WTC11 (cell line): Measurements from ENCODE around the gene SORCS2. TPM values are rescaled to one million over a fixed set of nuclear protein-coding genes. Genes with fewer than 3 reads are reported as not detected.

ENCODE experiments used
- ATAC-seq: fragments of 200-7000 bp; cut with Tn5 transposase; 2 replicates; pipeline ENCODE4 v1.10.0; 2021; ENCODE audit warnings: mild to moderate bottlenecking, moderate library complexity
- CTCF ChIA-PET: fragments of 300-600 bp; sonication (Branson Sonifier 250); formaldehyde crosslinking; loops from one replicate; lab custom pipeline; 2021; ENCODE audit warnings: antibody characterized with exemption; lab: Charles Lee
- POLR2A ChIA-PET: fragments of 350-600 bp; sonication (Branson Sonifier 250); formaldehyde crosslinking; loops from one replicate; lab custom pipeline; 2021; ENCODE audit warnings: antibody characterized with exemption; lab: Charles Lee
- DNase-seq: peaks from one replicate; pipeline ENCODE4 v3.0.0; 2021; ENCODE audit warnings: low spot score
- H3K27ac Mint-ChIP-seq: 2 replicates; pipeline ENCODE4 v1.8.0; 2021; ENCODE audit warnings: mixed read lengths
- H3K27me3 Mint-ChIP-seq: 2 replicates; pipeline ENCODE4 v1.8.0; 2021; ENCODE audit warnings: low read depth, mild to moderate bottlenecking, moderate library complexity, mixed read lengths
- H3K36me3 Mint-ChIP-seq: 2 replicates; pipeline ENCODE4 v1.8.0; 2021; ENCODE audit warnings: mixed read lengths
- H3K4me1 Mint-ChIP-seq: 2 replicates; pipeline ENCODE4 v1.8.0; 2022; ENCODE audit warnings: mixed read lengths
- H3K4me3 Mint-ChIP-seq: 2 replicates; pipeline ENCODE4 v1.8.0; 2021; ENCODE audit warnings: mild to moderate bottlenecking, moderate library complexity, mixed read lengths
- H3K9me3 Mint-ChIP-seq: 2 replicates; pipeline ENCODE4 v1.8.0; 2021; ENCODE audit warnings: mixed read lengths
- CBFB ChIP-seq: sonication (generic); formaldehyde crosslinking; IDR thresholded peaks from 2 replicates; pipeline ENCODE4 v1.8.1; 2022; ENCODE audit warnings: mild to moderate bottlenecking, low read depth, missing genetic modification reagents
- ELF4 ChIP-seq: sonication (generic); formaldehyde crosslinking; IDR thresholded peaks from 2 replicates; pipeline ENCODE4 v1.8.1; 2022; ENCODE audit warnings: low read depth, mild to moderate bottlenecking, moderate library complexity, missing genetic modification reagents
- EMX1 ChIP-seq: fragments of 250-450 bp; sonication (Bioruptor Pico); IDR thresholded peaks from 2 replicates; pipeline ENCODE4 v1.8.0; 2021; ENCODE audit warnings: mild to moderate bottlenecking
- FOXK1 ChIP-seq: sonication (generic); formaldehyde crosslinking; IDR thresholded peaks from 2 replicates; pipeline ENCODE4 v1.8.0; 2022; ENCODE audit warnings: mild to moderate bottlenecking, moderate library complexity, missing genetic modification reagents
- FOXP1 ChIP-seq: sonication (generic); formaldehyde crosslinking; IDR thresholded peaks from 2 replicates; pipeline ENCODE4 v1.8.0; 2022; ENCODE audit warnings: missing genetic modification reagents, mild to moderate bottlenecking, moderate library complexity, borderline replicate concordance
- GTF2I ChIP-seq: fragments of 250-450 bp; sonication (Bioruptor Pico); conservative IDR thresholded peaks from 2 replicates; pipeline ENCODE4 v1.4.0; 2021; ENCODE audit warnings: mild to moderate bottlenecking
- IRF2 ChIP-seq: sonication (generic); formaldehyde crosslinking; IDR thresholded peaks from 2 replicates; pipeline ENCODE4 v1.8.0; 2022; ENCODE audit warnings: low read depth, missing genetic modification reagents, borderline replicate concordance
- TEAD4 ChIP-seq: sonication (generic); formaldehyde crosslinking; IDR thresholded peaks from 2 replicates; pipeline ENCODE4 v1.8.0; 2022; ENCODE audit warnings: mild to moderate bottlenecking, missing genetic modification reagents
- ZNF121 ChIP-seq: sonication (generic); formaldehyde crosslinking; IDR thresholded peaks from 2 replicates; pipeline ENCODE4 v1.8.0; 2023; ENCODE audit warnings: missing genetic modification reagents
- ZNF138 ChIP-seq: sonication (generic); formaldehyde crosslinking; conservative IDR thresholded peaks from 2 replicates; pipeline ENCODE4 v1.8.1; 2022; ENCODE audit warnings: mild to moderate bottlenecking, moderate library complexity, missing genetic modification reagents
- ZNF671 ChIP-seq: fragments of 250-450 bp; sonication (Bioruptor Pico); IDR thresholded peaks from 2 replicates; pipeline ENCODE4 v1.8.0; 2021; ENCODE audit warnings: mild to moderate bottlenecking
- total RNA-seq: library from RNA; stranded (reverse); gene quantifications from 3 replicates; pipeline ENCODE4 v1.2.3, GENCODE V29; 2021
- TF ChIP-seq, protein P1 (sequence below): sonication (generic); formaldehyde crosslinking; IDR thresholded peaks from 2 replicates; pipeline ENCODE4 v1.8.0; 2022; ENCODE audit warnings: mild to moderate bottlenecking, missing genetic modification reagents
- TF ChIP-seq, protein P2 (sequence below): sonication (generic); formaldehyde crosslinking; IDR thresholded peaks from 2 replicates; pipeline ENCODE4 v1.8.1; 2023; ENCODE audit warnings: mild to moderate bottlenecking, missing genetic modification reagents
- TF ChIP-seq, protein P3 (sequence below): fragments of 250-450 bp; sonication (Bioruptor Pico); IDR thresholded peaks from 2 replicates; pipeline ENCODE4 v1.9.0; 2021; ENCODE audit warnings: mild to moderate bottlenecking
- TF ChIP-seq, protein P4 (sequence below): sonication (generic); formaldehyde crosslinking; IDR thresholded peaks from 2 replicates; pipeline ENCODE4 v1.8.1; 2022; ENCODE audit warnings: mild to moderate bottlenecking, missing genetic modification reagents, moderate library complexity, borderline replicate concordance
- TF ChIP-seq, protein P5 (sequence below): fragments of 250-450 bp; sonication (Bioruptor Pico); IDR thresholded peaks from 2 replicates; pipeline ENCODE4 v1.9.0; 2021; ENCODE audit warnings: mild to moderate bottlenecking
- TF ChIP-seq, protein P6 (sequence below): fragments of 250-450 bp; sonication (Bioruptor Pico); conservative IDR thresholded peaks from 2 replicates; pipeline ENCODE4 v1.9.0; 2021; ENCODE audit warnings: mild to moderate bottlenecking
- TF ChIP-seq, protein P7 (sequence below): sonication (generic); formaldehyde crosslinking; IDR thresholded peaks from 2 replicates; pipeline ENCODE4 v1.8.1; 2023; ENCODE audit warnings: mild to moderate bottlenecking, missing genetic modification reagents, moderate library complexity
- TF ChIP-seq, protein P8 (sequence below): fragments of 250-450 bp; sonication (Bioruptor Pico); IDR thresholded peaks from 2 replicates; pipeline ENCODE4 v1.9.0; 2021; ENCODE audit warnings: moderate library complexity, mild to moderate bottlenecking, inconsistent platforms, borderline replicate concordance

SORCS2 gene
- total RNA-seq, 1 experiment from 2014 or later: 6.6 TPM

DNA sequence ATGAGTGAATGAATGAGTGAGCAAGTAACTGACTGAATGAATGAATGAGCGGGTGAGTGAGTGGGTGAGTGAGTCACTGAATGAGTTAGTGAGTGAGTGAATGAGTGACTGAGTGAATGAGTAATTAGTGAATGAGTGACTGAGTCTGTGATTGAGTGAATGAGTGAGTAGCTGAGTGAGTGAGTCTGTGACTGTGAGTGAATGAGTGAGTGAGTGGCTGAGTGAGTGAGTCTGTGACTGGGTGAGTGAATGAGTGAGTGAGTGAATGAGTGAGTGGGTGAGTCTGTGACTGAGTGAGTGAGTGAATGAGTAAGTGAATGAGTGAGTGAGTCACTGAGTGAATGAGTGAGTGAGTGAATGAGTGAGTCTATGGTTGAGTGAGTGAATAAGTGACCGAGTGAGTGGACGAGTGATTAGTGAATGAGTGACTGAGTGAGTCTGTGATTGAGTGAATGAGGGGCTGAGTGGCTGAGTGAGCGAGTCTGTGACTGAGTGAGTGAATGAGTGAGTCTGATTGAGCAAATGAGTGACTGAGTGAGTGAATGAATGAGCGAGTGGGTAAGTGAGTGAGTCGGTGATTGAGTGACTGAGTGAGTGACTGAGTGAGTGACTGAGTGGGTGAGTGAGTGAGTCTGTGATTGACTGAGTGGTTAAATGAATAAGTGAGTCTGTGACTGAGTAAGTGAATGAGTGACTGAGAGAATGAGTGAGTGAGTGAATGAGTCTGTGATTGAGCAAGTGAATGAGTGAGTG, 465.4 kb downstream of the SORCS2 start:
- no peaks in the 10 kb centered on the region for H3K9me3 Mint-ChIP-seq
- ChIA-PET POLR2A (no interaction called here), CTCF (no interaction called here)
- H3K27me3 Mint-ChIP-seq: no peaks in the 10 kb centered on the region
- no peak overlapping the region for H3K4me3 Mint-ChIP-seq
- ATAC-seq: no peak
- H3K36me3 Mint-ChIP-seq: no peaks in the 10 kb centered on the region
- no peak for DNase-seq
- TF ChIP-seq, protein P1, sequence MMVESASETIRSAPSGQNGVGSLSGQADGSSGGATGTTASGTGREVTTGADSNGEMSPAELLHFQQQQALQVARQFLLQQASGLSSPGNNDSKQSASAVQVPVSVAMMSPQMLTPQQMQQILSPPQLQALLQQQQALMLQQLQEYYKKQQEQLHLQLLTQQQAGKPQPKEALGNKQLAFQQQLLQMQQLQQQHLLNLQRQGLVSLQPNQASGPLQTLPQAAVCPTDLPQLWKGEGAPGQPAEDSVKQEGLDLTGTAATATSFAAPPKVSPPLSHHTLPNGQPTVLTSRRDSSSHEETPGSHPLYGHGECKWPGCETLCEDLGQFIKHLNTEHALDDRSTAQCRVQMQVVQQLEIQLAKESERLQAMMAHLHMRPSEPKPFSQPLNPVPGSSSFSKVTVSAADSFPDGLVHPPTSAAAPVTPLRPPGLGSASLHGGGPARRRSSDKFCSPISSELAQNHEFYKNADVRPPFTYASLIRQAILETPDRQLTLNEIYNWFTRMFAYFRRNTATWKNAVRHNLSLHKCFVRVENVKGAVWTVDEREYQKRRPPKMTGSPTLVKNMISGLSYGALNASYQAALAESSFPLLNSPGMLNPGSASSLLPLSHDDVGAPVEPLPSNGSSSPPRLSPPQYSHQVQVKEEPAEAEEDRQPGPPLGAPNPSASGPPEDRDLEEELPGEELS (CRISPR knock-in tag): no peak
- no peak for TF ChIP-seq TEAD4 (CRISPR knock-in tag)
- TF ChIP-seq, protein P2, sequence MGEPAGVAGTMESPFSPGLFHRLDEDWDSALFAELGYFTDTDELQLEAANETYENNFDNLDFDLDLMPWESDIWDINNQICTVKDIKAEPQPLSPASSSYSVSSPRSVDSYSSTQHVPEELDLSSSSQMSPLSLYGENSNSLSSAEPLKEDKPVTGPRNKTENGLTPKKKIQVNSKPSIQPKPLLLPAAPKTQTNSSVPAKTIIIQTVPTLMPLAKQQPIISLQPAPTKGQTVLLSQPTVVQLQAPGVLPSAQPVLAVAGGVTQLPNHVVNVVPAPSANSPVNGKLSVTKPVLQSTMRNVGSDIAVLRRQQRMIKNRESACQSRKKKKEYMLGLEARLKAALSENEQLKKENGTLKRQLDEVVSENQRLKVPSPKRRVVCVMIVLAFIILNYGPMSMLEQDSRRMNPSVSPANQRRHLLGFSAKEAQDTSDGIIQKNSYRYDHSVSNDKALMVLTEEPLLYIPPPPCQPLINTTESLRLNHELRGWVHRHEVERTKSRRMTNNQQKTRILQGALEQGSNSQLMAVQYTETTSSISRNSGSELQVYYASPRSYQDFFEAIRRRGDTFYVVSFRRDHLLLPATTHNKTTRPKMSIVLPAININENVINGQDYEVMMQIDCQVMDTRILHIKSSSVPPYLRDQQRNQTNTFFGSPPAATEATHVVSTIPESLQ (CRISPR knock-in tag): no peak
- TF ChIP-seq IRF2 (CRISPR knock-in tag): no peak
- TF ChIP-seq, protein P3, sequence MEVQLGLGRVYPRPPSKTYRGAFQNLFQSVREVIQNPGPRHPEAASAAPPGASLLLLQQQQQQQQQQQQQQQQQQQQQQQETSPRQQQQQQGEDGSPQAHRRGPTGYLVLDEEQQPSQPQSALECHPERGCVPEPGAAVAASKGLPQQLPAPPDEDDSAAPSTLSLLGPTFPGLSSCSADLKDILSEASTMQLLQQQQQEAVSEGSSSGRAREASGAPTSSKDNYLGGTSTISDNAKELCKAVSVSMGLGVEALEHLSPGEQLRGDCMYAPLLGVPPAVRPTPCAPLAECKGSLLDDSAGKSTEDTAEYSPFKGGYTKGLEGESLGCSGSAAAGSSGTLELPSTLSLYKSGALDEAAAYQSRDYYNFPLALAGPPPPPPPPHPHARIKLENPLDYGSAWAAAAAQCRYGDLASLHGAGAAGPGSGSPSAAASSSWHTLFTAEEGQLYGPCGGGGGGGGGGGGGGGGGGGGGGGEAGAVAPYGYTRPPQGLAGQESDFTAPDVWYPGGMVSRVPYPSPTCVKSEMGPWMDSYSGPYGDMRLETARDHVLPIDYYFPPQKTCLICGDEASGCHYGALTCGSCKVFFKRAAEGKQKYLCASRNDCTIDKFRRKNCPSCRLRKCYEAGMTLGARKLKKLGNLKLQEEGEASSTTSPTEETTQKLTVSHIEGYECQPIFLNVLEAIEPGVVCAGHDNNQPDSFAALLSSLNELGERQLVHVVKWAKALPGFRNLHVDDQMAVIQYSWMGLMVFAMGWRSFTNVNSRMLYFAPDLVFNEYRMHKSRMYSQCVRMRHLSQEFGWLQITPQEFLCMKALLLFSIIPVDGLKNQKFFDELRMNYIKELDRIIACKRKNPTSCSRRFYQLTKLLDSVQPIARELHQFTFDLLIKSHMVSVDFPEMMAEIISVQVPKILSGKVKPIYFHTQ (CRISPR knock-in tag): no peak
- TF ChIP-seq CBFB (CRISPR knock-in tag): no peak
- H3K27ac Mint-ChIP-seq: no peak overlapping the region
- H3K4me1 Mint-ChIP-seq: peaks cover 23% of the 10 kb centered on the region

DNA sequence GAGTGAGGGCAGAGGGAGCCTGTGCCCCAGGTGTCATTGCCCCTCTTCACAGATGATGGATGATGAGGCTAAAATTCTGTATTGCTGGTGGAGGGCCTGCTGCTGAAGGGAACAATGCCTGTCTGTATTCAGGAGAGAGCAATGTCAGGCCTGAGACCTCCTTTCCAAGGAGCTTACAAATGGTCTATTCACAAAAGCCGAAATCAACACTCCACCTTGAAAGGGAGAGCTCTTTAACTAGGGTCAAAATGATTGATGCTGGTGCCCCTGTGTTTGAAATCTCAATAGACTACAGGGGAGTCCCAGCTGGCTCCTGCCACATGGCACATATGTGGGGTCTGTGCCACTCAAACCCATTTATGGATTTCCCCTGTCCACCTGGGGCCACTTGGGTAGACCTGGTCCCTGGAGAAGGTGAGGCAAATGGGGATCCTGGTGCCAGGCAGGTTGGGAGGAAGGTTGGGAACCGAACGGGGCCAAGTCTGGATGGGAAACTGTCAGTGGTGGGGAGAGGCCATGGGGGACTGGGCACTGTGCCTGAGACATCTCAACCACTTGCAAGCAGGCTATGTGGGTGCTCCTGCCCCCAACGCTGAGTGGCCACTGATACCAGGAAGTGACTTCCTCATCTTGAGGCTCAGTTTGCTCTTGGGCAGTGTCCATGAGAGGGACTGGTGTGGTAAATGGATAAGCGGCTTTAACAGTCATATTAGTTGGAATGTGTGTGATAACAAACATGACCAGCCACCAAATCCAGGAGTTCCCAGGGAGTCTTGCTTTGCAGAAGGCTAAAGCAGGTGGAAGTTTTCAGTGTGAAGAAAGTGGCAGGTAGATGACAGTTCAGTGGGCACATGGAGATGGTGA, 466.2 kb downstream of the SORCS2 start:
- Mint-ChIP-seq H3K4me3 (no peak overlapping the region), H3K4me1 (peaks cover 23% of the 10 kb centered on the region), H3K27ac (no peak overlapping the region), H3K36me3 (no peaks in the 10 kb centered on the region), H3K9me3 (no peaks in the 10 kb centered on the region), H3K27me3 (no peaks in the 10 kb centered on the region)
- DNase-seq: no peak
- ChIA-PET POLR2A (no interaction called here), CTCF (no interaction called here)
- no peak for ATAC-seq
- TF ChIP-seq ELF4 (CRISPR knock-in tag) (no peak), ZNF671 (CRISPR knock-in tag) (no peak), GTF2I (no peak), ZNF121 (CRISPR knock-in tag) (no peak), EMX1 (CRISPR knock-in tag) (no peak), ZNF138 (CRISPR knock-in tag) (no peak), FOXK1 (no peak), FOXP1 (CRISPR knock-in tag) (no peak)
- TF ChIP-seq, protein P4, sequence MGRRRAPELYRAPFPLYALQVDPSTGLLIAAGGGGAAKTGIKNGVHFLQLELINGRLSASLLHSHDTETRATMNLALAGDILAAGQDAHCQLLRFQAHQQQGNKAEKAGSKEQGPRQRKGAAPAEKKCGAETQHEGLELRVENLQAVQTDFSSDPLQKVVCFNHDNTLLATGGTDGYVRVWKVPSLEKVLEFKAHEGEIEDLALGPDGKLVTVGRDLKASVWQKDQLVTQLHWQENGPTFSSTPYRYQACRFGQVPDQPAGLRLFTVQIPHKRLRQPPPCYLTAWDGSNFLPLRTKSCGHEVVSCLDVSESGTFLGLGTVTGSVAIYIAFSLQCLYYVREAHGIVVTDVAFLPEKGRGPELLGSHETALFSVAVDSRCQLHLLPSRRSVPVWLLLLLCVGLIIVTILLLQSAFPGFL (CRISPR knock-in tag): no peak
- TF ChIP-seq, protein P5, sequence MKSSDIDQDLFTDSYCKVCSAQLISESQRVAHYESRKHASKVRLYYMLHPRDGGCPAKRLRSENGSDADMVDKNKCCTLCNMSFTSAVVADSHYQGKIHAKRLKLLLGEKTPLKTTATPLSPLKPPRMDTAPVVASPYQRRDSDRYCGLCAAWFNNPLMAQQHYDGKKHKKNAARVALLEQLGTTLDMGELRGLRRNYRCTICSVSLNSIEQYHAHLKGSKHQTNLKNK (CRISPR knock-in tag): no peak
- TF ChIP-seq, protein P6, sequence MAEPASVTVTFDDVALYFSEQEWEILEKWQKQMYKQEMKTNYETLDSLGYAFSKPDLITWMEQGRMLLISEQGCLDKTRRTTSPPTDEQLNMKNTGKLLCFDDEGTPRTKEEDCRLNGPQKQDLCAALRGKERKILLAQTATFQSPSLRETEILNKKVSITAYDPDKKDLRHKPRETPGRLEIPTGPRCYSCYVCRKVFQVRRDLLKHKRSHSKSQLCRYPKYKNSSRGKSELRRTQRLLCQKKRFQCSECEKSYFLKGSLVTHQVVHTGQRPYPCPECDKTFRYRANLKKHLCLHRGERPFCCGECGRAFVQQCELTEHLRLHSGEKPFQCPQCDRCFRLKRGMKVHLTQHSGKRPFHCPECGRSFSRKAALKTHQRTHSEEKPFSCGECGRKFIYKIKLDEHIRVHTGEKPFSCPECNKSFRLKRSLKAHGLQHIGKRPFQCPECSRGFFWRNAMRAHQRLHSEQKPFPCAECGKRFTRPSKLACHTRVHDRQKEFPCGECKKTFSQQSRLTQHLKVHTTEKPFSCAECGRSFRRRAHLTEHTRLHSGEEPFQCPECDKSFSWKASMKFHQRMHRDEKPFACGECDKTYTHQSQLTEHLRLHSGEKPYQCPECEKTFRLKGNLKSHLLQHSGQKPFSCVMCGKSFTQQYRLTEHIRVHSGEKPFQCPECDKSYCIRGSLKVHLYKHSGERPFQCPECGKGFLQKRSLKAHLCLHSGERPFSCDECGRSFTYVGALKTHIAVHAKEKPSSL (CRISPR knock-in tag): no peak
- TF ChIP-seq, protein P7, sequence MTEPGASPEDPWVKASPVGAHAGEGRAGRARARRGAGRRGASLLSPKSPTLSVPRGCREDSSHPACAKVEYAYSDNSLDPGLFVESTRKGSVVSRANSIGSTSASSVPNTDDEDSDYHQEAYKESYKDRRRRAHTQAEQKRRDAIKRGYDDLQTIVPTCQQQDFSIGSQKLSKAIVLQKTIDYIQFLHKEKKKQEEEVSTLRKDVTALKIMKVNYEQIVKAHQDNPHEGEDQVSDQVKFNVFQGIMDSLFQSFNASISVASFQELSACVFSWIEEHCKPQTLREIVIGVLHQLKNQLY: no peak
- TF ChIP-seq, protein P8, sequence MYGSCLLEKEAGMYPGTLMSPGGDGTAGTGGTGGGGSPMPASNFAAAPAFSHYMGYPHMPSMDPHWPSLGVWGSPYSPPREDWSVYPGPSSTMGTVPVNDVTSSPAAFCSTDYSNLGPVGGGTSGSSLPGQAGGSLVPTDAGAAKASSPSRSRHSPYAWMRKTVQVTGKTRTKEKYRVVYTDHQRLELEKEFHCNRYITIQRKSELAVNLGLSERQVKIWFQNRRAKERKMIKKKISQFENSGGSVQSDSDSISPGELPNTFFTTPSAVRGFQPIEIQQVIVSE (CRISPR knock-in tag): no peak
